ENCODE results near the gene FAU. TPM values are rescaled to one million over a fixed set of nuclear protein-coding genes. Genes with fewer than 3 reads are reported as not detected.
"Not testable (repeated sequence)": the region's sequence is repeated elsewhere in the genome, so short reads cannot be mapped to it uniquely, and the experiment has no call there.

The FAU gene
- total RNA-seq, 2 experiments from 2014 or later, result 1,937 to 1,976 TPM

GRCh38 chr11:65152122-65152521 is 30.2 kb upstream of the FAU start:
- Histone ChIP-seq H3K9me3 (ENCODE audit: control insufficient read depth in 1 of 2, insufficient read depth in 1 of 2, low read length in 2 of 2) (no peaks in the 10 kb centered on the region), H3K27ac (ENCODE audit: low read depth in 1 of 2, low read length in 2 of 2) (no peak overlapping the region), H3K27me3 (ENCODE audit: control insufficient read depth in 1 of 2, insufficient read depth in 2 of 2, low read length in 2 of 2) (no peaks in the 10 kb centered on the region), H3K4me1 (ENCODE audit: insufficient read depth, low read length) (no peaks in the 10 kb centered on the region), H3K4me3 (ENCODE audit: low read length) (no peak overlapping the region), H3K36me3 (ENCODE audit: insufficient read depth, low read length) (no peaks in the 10 kb centered on the region)
- ChIA-PET CTCF (no interaction called here), POLR2A (interaction anchor here (0.7 kb wide), 1 partner anchor 17 kb away, joined by 3 read pairs; no protein-coding TSS in a partner anchor)
- no peaks in the 10 kb centered on the region for H3K27me3 Mint-ChIP-seq
- H3K4me3 Mint-ChIP-seq, result no peak overlapping the region
- H3K27ac Mint-ChIP-seq, result no peak overlapping the region
- intact Hi-C loops (cut with DNase I, micrococcal nuclease), result loop anchor here in 1 of 2 experiments (5.0 kb wide), 1 partner anchor 145 kb away; no protein-coding TSS in a partner anchor
- no peaks in the 10 kb centered on the region for H3K9me3 Mint-ChIP-seq
- ATAC-seq (ENCODE audit: poor library complexity) (no peak), DNase-seq (no peak)
- no peaks in the 10 kb centered on the region for H3K36me3 Mint-ChIP-seq (ENCODE audit: low read depth)
- H3K4me1 Mint-ChIP-seq (ENCODE audit: low read depth), result no peaks in the 10 kb centered on the region
- no peak for TF ChIP-seq CTCF (IDR thresholded peaks at IDR 0.05)

DNA sequence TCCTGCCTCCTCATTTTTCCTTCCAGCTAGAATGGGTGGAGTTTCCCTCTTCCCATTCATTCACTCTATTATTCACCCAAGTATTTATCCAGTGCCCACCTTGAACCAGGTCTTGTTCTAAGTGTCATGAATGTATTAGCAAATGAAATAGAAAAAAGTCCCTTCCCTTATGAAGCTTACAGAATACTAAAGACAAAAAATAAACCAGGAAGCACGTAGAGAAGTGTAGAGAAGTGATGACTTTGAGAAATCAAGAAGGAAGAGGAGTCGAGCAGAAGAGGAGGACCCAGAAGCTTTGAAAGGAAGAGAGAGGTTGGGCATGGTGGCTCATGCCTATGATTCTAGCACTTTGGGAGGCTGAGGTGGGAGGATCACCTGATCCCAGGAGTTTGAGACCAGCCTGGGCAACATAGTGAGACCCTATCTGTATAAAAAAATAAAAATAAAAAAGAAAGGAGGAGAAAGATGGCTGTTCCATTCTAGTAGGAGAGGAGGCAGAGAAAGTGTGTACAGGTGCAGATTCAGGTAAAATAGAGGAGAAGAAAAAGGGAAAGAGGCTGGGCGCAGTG is 29.5 kb upstream of the FAU start:
- no peak overlapping the region for H3K4me3 ChIP-seq (ENCODE audit: low read length)
- intact Hi-C loops (cut with DNase I, micrococcal nuclease), result loop anchor here in 1 of 2 experiments (5.0 kb wide), 1 partner anchor 146 kb away; no protein-coding TSS in a partner anchor
- POLR2A ChIA-PET, result interaction anchor here (0.7 kb wide), 1 partner anchor 16 kb away, joined by 3 read pairs; no protein-coding TSS in a partner anchor
- CTCF ChIA-PET, result no interaction called here
- no peak for TF ChIP-seq CTCF (IDR thresholded peaks at IDR 0.05)
- Mint-ChIP-seq H3K36me3 (ENCODE audit: low read depth) (no peaks in the 10 kb centered on the region), H3K4me3 (no peak overlapping the region), H3K27me3 (no peaks in the 10 kb centered on the region), H3K27ac (no peak overlapping the region), H3K9me3 (no peaks in the 10 kb centered on the region), H3K4me1 (ENCODE audit: low read depth) (no peaks in the 10 kb centered on the region)
- H3K36me3 ChIP-seq (ENCODE audit: insufficient read depth, low read length), result no peaks in the 10 kb centered on the region
- no peaks in the 10 kb centered on the region for H3K27me3 ChIP-seq (ENCODE audit: control insufficient read depth in 1 of 2, insufficient read depth in 2 of 2, low read length in 2 of 2)
- H3K4me1 ChIP-seq (ENCODE audit: insufficient read depth, low read length), result no peaks in the 10 kb centered on the region
- no peaks in the 10 kb centered on the region for H3K9me3 ChIP-seq (ENCODE audit: control insufficient read depth in 1 of 2, insufficient read depth in 1 of 2, low read length in 2 of 2)
- no peak overlapping the region for H3K27ac ChIP-seq (ENCODE audit: low read depth in 1 of 2, low read length in 2 of 2)
- no peak for DNase-seq
- no peak for ATAC-seq (ENCODE audit: poor library complexity)

DNA sequence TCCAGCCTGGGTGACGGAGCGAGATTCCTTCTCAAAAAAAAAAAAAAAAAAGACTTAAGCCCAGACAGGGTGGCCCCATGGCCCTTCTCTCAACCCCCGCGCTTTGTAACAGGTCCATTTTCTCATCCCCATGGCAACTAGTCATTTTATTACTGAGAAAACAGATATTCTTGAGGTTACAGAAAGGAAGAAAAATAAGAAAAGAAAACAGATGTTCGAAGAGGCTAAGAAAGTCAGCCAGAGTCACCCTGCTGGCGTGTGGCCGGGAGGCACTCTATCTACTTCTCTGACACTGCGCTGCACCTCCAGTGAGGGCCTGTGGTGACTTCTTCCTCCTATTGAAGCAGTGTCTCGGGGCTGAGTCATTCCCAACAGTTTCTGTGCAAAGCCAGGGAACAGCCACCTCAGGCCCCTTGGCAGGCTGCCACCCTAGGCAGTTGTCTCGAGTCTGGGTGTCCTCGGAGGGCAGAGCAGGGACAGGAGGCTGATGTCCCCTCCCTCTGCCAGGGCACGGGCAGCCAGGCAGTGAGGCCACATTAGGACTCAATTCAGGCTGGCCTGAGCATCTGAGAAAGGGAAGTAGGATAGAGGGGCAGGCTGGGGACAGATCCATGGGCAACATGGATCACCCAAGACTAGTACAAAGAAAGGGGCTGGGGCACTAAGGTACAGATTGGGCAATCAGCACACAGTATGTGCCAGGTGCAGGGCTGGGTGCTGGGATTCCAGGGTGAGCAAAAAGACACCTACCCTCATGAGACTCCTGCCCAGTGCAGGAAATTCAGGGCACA is 28.8 kb upstream of the FAU start:
- DNase-seq (peak in 3 of 14 experiments; percentile 18 to 74 (median 69)), ATAC-seq (ENCODE audit: poor library complexity) (no peak)
- Mint-ChIP-seq H3K9me3 (no peaks in the 10 kb centered on the region), H3K4me3 (no peak overlapping the region), H3K36me3 (ENCODE audit: low read depth) (no peaks in the 10 kb centered on the region), H3K27me3 (no peaks in the 10 kb centered on the region), H3K4me1 (ENCODE audit: low read depth) (no peaks in the 10 kb centered on the region), H3K27ac (no peak overlapping the region)
- CTCF ChIA-PET, result no interaction called here
- H3K9me3 ChIP-seq (ENCODE audit: control insufficient read depth in 1 of 2, insufficient read depth in 1 of 2, low read length in 2 of 2), result no peaks in the 10 kb centered on the region
- no peak overlapping the region for H3K4me3 ChIP-seq (ENCODE audit: low read length)
- no peak for TF ChIP-seq CTCF (IDR thresholded peaks at IDR 0.05)
- H3K27ac ChIP-seq (ENCODE audit: low read depth in 1 of 2, low read length in 2 of 2), result no peak overlapping the region
- POLR2A ChIA-PET, result no interaction called here
- H3K36me3 ChIP-seq (ENCODE audit: insufficient read depth, low read length), result no peaks in the 10 kb centered on the region
- H3K4me1 ChIP-seq (ENCODE audit: insufficient read depth, low read length), result no peaks in the 10 kb centered on the region
- H3K27me3 ChIP-seq (ENCODE audit: control insufficient read depth in 1 of 2, insufficient read depth in 2 of 2, low read length in 2 of 2), result no peaks in the 10 kb centered on the region
- intact Hi-C loops (cut with DNase I, micrococcal nuclease), result loop anchor here in 1 of 2 experiments (5.0 kb wide), 1 partner anchor 147 kb away; no protein-coding TSS in a partner anchor

GRCh38 chr11:65150131-65150508 is 28.2 kb upstream of the FAU start:
- H3K9me3 Mint-ChIP-seq; H3K27me3 Mint-ChIP-seq; H3K27ac ChIP-seq (ENCODE audit: low read depth in 1 of 2, low read length in 2 of 2); H3K4me3 ChIP-seq (ENCODE audit: low read length); H3K4me1 ChIP-seq (ENCODE audit: insufficient read depth, low read length); H3K36me3 ChIP-seq (ENCODE audit: insufficient read depth, low read length); POLR2A ChIA-PET; ATAC-seq (ENCODE audit: poor library complexity); H3K4me1 Mint-ChIP-seq (ENCODE audit: low read depth); H3K27me3 ChIP-seq (ENCODE audit: control insufficient read depth in 1 of 2, insufficient read depth in 2 of 2, low read length in 2 of 2); CTCF ChIA-PET; DNase-seq; H3K9me3 ChIP-seq (ENCODE audit: control insufficient read depth in 1 of 2, insufficient read depth in 1 of 2, low read length in 2 of 2); H3K4me3 Mint-ChIP-seq; H3K36me3 Mint-ChIP-seq (ENCODE audit: low read depth); H3K27ac Mint-ChIP-seq: not testable (repeated sequence)
- intact Hi-C loops (cut with DNase I, micrococcal nuclease), result loop anchor here in 1 of 2 experiments (5.0 kb wide), 1 partner anchor 147 kb away; no protein-coding TSS in a partner anchor

Measured in CD4-positive, alpha-beta T cell (primary cell).